ENCODE data around the gene UNK. TPM values are rescaled to one million over a fixed set of nuclear protein-coding genes. Genes with fewer than 3 reads are reported as not detected.

Gene UNK
- total RNA-seq, 1 experiment from 2014 or later, result 35.4 TPM

DNA sequence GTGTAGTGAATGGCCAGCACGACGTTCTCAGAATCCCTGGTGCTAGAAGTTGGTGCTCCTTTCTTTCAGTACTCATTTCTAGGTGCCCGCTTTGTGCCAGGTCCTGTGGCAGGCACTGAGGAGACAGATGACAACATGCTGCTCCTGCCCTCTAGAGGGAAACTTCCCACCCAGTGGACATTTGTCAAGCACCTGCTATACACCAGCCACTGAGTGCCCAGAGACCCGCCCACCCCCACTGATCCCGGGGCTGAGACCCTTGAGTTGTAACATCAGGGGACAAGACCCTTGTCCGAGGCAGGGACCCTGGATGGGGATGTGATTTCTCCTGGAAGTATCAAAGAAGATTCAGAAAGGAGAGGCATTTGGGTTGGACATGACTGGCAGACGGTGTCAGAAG, 34.5 kb downstream of the UNK start:
- no peak overlapping the region for H3K4me3 Mint-ChIP-seq
- H3K36me3 Mint-ChIP-seq, result peaks cover 55% of the 10 kb centered on the region
- H3K4me1 Mint-ChIP-seq, result no peaks in the 10 kb centered on the region
- H3K27me3 Mint-ChIP-seq (ENCODE audit: low read depth), result no peaks in the 10 kb centered on the region
- CTCF ChIA-PET, result interaction anchor here (2.5 kb wide), 1 partner anchor 11 kb away, joined by 12 read pairs; no protein-coding TSS in a partner anchor
- TF ChIP-seq EMX1 (CRISPR knock-in tag; IDR thresholded peaks at IDR 0.05) (no peak), ZBTB21 (CRISPR knock-in tag; IDR thresholded peaks at IDR 0.05; ENCODE audit: borderline replicate concordance) (no peak), ETV6 (CRISPR knock-in tag; IDR thresholded peaks at IDR 0.05) (no peak), SP1 (CRISPR knock-in tag; conservative IDR thresholded peaks at IDR 0.05) (no peak)
- TF ChIP-seq, protein P1, sequence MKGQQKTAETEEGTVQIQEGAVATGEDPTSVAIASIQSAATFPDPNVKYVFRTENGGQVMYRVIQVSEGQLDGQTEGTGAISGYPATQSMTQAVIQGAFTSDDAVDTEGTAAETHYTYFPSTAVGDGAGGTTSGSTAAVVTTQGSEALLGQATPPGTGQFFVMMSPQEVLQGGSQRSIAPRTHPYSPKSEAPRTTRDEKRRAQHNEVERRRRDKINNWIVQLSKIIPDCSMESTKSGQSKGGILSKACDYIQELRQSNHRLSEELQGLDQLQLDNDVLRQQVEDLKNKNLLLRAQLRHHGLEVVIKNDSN (CRISPR knock-in tag; IDR thresholded peaks at IDR 0.05), result no peak
- TF ChIP-seq, protein P2, sequence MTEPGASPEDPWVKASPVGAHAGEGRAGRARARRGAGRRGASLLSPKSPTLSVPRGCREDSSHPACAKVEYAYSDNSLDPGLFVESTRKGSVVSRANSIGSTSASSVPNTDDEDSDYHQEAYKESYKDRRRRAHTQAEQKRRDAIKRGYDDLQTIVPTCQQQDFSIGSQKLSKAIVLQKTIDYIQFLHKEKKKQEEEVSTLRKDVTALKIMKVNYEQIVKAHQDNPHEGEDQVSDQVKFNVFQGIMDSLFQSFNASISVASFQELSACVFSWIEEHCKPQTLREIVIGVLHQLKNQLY (CRISPR knock-in tag; IDR thresholded peaks at IDR 0.05), result no peak
- no peak for ATAC-seq
- DNase-seq (ENCODE audit: low spot score), result no peak
- H3K9me3 Mint-ChIP-seq, result no peaks in the 10 kb centered on the region
- POLR2A ChIA-PET, result no interaction called here
- H3K27ac Mint-ChIP-seq, result no peak overlapping the region

DNA sequence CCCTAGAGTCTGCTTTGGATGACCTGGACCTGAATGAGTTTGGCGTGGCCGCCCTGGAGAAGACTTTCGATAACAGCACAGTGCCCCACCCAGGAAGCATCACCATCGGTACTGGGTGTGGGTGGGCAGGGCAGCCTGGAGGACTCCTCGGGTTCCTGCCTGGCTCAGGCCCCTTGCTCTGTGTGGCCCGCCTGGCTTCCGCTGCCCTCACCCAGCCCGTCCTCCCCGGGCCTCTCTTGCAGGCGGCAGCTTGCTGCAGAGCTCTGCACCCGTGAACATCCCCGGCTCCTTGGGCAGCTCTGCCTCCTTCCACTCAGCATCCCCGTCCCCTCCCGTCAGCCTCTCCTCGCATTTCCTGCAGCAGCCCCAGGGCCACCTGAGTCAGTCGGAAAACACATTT, 35.1 kb downstream of the UNK start:
- H3K27ac Mint-ChIP-seq, result no peak overlapping the region
- ATAC-seq (no peak), DNase-seq (ENCODE audit: low spot score) (no peak)
- no peaks in the 10 kb centered on the region for H3K9me3 Mint-ChIP-seq
- no peaks in the 10 kb centered on the region for H3K4me1 Mint-ChIP-seq
- H3K27me3 Mint-ChIP-seq (ENCODE audit: low read depth), result no peaks in the 10 kb centered on the region
- H3K4me3 Mint-ChIP-seq, result no peak overlapping the region
- TF ChIP-seq ZNF232 (CRISPR knock-in tag; IDR thresholded peaks at IDR 0.05), result no peak
- no peak for TF ChIP-seq MYBL2 (CRISPR knock-in tag; IDR thresholded peaks at IDR 0.05)
- TF ChIP-seq ZNF263 (CRISPR knock-in tag; IDR thresholded peaks at IDR 0.05; ENCODE audit: low read depth), result no peak
- no peak for TF ChIP-seq TEAD4 (CRISPR knock-in tag; IDR thresholded peaks at IDR 0.05)
- TF ChIP-seq ZNF396 (CRISPR knock-in tag; IDR thresholded peaks at IDR 0.05; ENCODE audit: borderline replicate concordance), result no peak
- TF ChIP-seq, protein P3, sequence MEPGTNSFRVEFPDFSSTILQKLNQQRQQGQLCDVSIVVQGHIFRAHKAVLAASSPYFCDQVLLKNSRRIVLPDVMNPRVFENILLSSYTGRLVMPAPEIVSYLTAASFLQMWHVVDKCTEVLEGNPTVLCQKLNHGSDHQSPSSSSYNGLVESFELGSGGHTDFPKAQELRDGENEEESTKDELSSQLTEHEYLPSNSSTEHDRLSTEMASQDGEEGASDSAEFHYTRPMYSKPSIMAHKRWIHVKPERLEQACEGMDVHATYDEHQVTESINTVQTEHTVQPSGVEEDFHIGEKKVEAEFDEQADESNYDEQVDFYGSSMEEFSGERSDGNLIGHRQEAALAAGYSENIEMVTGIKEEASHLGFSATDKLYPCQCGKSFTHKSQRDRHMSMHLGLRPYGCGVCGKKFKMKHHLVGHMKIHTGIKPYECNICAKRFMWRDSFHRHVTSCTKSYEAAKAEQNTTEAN (CRISPR knock-in tag; IDR thresholded peaks at IDR 0.05), result no peak
- TF ChIP-seq NFE2L1 (CRISPR knock-in tag; IDR thresholded peaks at IDR 0.05), result no peak
- TF ChIP-seq ETV6 (CRISPR knock-in tag; IDR thresholded peaks at IDR 0.05), result no peak
- TF ChIP-seq, protein P4, sequence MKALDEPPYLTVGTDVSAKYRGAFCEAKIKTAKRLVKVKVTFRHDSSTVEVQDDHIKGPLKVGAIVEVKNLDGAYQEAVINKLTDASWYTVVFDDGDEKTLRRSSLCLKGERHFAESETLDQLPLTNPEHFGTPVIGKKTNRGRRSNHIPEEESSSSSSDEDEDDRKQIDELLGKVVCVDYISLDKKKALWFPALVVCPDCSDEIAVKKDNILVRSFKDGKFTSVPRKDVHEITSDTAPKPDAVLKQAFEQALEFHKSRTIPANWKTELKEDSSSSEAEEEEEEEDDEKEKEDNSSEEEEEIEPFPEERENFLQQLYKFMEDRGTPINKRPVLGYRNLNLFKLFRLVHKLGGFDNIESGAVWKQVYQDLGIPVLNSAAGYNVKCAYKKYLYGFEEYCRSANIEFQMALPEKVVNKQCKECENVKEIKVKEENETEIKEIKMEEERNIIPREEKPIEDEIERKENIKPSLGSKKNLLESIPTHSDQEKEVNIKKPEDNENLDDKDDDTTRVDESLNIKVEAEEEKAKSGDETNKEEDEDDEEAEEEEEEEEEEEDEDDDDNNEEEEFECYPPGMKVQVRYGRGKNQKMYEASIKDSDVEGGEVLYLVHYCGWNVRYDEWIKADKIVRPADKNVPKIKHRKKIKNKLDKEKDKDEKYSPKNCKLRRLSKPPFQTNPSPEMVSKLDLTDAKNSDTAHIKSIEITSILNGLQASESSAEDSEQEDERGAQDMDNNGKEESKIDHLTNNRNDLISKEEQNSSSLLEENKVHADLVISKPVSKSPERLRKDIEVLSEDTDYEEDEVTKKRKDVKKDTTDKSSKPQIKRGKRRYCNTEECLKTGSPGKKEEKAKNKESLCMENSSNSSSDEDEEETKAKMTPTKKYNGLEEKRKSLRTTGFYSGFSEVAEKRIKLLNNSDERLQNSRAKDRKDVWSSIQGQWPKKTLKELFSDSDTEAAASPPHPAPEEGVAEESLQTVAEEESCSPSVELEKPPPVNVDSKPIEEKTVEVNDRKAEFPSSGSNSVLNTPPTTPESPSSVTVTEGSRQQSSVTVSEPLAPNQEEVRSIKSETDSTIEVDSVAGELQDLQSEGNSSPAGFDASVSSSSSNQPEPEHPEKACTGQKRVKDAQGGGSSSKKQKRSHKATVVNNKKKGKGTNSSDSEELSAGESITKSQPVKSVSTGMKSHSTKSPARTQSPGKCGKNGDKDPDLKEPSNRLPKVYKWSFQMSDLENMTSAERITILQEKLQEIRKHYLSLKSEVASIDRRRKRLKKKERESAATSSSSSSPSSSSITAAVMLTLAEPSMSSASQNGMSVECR (CRISPR knock-in tag; IDR thresholded peaks at IDR 0.05; ENCODE audit: borderline replicate concordance), result no peak
- TF ChIP-seq, protein P5, sequence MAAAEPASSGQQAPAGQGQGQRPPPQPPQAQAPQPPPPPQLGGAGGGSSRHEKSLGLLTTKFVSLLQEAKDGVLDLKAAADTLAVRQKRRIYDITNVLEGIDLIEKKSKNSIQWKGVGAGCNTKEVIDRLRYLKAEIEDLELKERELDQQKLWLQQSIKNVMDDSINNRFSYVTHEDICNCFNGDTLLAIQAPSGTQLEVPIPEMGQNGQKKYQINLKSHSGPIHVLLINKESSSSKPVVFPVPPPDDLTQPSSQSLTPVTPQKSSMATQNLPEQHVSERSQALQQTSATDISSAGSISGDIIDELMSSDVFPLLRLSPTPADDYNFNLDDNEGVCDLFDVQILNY (CRISPR knock-in tag; IDR thresholded peaks at IDR 0.05), result no peak
- TF ChIP-seq, protein P6, sequence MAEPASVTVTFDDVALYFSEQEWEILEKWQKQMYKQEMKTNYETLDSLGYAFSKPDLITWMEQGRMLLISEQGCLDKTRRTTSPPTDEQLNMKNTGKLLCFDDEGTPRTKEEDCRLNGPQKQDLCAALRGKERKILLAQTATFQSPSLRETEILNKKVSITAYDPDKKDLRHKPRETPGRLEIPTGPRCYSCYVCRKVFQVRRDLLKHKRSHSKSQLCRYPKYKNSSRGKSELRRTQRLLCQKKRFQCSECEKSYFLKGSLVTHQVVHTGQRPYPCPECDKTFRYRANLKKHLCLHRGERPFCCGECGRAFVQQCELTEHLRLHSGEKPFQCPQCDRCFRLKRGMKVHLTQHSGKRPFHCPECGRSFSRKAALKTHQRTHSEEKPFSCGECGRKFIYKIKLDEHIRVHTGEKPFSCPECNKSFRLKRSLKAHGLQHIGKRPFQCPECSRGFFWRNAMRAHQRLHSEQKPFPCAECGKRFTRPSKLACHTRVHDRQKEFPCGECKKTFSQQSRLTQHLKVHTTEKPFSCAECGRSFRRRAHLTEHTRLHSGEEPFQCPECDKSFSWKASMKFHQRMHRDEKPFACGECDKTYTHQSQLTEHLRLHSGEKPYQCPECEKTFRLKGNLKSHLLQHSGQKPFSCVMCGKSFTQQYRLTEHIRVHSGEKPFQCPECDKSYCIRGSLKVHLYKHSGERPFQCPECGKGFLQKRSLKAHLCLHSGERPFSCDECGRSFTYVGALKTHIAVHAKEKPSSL (CRISPR knock-in tag; conservative IDR thresholded peaks at IDR 0.05), result no peak
- no peak for TF ChIP-seq CREB1 (CRISPR knock-in tag; IDR thresholded peaks at IDR 0.05)
- no peak for TF ChIP-seq CBFB (CRISPR knock-in tag; IDR thresholded peaks at IDR 0.05; ENCODE audit: low read depth)
- TF ChIP-seq TP53 (CRISPR knock-in tag; IDR thresholded peaks at IDR 0.05), result no peak
- TF ChIP-seq, protein P7, sequence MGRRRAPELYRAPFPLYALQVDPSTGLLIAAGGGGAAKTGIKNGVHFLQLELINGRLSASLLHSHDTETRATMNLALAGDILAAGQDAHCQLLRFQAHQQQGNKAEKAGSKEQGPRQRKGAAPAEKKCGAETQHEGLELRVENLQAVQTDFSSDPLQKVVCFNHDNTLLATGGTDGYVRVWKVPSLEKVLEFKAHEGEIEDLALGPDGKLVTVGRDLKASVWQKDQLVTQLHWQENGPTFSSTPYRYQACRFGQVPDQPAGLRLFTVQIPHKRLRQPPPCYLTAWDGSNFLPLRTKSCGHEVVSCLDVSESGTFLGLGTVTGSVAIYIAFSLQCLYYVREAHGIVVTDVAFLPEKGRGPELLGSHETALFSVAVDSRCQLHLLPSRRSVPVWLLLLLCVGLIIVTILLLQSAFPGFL (CRISPR knock-in tag; IDR thresholded peaks at IDR 0.05; ENCODE audit: borderline replicate concordance), result no peak
- TF ChIP-seq, protein P8, sequence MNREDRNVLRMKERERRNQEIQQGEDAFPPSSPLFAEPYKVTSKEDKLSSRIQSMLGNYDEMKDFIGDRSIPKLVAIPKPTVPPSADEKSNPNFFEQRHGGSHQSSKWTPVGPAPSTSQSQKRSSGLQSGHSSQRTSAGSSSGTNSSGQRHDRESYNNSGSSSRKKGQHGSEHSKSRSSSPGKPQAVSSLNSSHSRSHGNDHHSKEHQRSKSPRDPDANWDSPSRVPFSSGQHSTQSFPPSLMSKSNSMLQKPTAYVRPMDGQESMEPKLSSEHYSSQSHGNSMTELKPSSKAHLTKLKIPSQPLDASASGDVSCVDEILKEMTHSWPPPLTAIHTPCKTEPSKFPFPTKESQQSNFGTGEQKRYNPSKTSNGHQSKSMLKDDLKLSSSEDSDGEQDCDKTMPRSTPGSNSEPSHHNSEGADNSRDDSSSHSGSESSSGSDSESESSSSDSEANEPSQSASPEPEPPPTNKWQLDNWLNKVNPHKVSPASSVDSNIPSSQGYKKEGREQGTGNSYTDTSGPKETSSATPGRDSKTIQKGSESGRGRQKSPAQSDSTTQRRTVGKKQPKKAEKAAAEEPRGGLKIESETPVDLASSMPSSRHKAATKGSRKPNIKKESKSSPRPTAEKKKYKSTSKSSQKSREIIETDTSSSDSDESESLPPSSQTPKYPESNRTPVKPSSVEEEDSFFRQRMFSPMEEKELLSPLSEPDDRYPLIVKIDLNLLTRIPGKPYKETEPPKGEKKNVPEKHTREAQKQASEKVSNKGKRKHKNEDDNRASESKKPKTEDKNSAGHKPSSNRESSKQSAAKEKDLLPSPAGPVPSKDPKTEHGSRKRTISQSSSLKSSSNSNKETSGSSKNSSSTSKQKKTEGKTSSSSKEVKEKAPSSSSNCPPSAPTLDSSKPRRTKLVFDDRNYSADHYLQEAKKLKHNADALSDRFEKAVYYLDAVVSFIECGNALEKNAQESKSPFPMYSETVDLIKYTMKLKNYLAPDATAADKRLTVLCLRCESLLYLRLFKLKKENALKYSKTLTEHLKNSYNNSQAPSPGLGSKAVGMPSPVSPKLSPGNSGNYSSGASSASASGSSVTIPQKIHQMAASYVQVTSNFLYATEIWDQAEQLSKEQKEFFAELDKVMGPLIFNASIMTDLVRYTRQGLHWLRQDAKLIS (CRISPR knock-in tag; IDR thresholded peaks at IDR 0.05; ENCODE audit: borderline replicate concordance), result no peak
- ChIA-PET CTCF (no interaction called here), POLR2A (no interaction called here)
- H3K36me3 Mint-ChIP-seq, result peaks cover 53% of the 10 kb centered on the region

Data from WTC11 (cell line).